ENCODE measurements around the gene AJAP1. TPM values are rescaled to one million over a fixed set of nuclear protein-coding genes. Genes with fewer than 3 reads are reported as not detected.

Gene AJAP1
- polyA plus RNA-seq, 1 of the 3 experiments (the other 2 are of a cell fraction), result not detected

DNA sequence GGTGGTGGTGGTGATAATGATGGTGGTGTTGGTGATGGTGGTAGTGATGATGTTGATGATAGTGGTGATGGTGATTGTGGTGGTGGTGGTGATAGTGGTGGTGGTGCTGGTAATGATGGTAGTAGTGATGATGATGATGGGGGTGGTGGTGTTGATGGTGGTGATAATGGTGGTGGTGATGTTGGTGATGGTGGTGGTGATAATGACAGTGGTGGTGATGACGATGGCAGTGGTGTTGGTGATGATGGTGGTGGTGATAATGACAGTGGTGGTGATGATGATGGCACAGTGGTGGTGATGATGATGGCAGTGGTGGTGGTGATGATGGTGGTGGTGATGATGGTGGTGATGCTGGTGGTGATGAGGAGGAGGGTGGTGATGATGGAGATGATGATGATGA lies 7.0 kb upstream of the AJAP1 start:
- no peak overlapping the region for H2AFZ ChIP-seq (ENCODE audit: low read depth)
- POLR2A ChIA-PET, result no interaction called here
- WGBS (ENCODE audit: low lambda C conversion rate), result 28% methylated on average over 1 of the region's 1 CpG
- H3K9ac ChIP-seq, result no peak overlapping the region
- no peak for TF ChIP-seq NRF1 (IDR thresholded peaks at IDR 0.05; ENCODE audit: low read depth, low read length)
- TF ChIP-seq, protein P1, sequence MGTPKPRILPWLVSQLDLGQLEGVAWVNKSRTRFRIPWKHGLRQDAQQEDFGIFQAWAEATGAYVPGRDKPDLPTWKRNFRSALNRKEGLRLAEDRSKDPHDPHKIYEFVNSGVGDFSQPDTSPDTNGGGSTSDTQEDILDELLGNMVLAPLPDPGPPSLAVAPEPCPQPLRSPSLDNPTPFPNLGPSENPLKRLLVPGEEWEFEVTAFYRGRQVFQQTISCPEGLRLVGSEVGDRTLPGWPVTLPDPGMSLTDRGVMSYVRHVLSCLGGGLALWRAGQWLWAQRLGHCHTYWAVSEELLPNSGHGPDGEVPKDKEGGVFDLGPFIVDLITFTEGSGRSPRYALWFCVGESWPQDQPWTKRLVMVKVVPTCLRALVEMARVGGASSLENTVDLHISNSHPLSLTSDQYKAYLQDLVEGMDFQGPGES (IDR thresholded peaks at IDR 0.05; ENCODE audit: low read depth, low read length), result no peak
- TF ChIP-seq JUND (IDR thresholded peaks at IDR 0.05), result no peak
- TF ChIP-seq, protein P2, sequence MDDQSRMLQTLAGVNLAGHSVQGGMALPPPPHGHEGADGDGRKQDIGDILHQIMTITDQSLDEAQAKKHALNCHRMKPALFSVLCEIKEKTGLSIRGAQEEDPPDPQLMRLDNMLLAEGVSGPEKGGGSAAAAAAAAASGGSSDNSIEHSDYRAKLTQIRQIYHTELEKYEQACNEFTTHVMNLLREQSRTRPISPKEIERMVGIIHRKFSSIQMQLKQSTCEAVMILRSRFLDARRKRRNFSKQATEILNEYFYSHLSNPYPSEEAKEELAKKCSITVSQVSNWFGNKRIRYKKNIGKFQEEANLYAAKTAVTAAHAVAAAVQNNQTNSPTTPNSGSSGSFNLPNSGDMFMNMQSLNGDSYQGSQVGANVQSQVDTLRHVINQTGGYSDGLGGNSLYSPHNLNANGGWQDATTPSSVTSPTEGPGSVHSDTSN (IDR thresholded peaks at IDR 0.05), result no peak
- no peak for TF ChIP-seq MXI1 (IDR thresholded peaks at IDR 0.05; ENCODE audit: low read depth, low read length)
- no peak for TF ChIP-seq FOSL2 (IDR thresholded peaks at IDR 0.05; ENCODE audit: borderline replicate concordance, low read depth)
- no peak for TF ChIP-seq TCF12 (IDR thresholded peaks at IDR 0.05)
- no peak for TF ChIP-seq SIN3A (IDR thresholded peaks at IDR 0.05; ENCODE audit: borderline replicate concordance, low read depth, low read length)
- TF ChIP-seq GATA2 (CRISPR knock-in tag; IDR thresholded peaks at IDR 0.05), result no peak
- no peak for TF ChIP-seq FOXM1 (IDR thresholded peaks at IDR 0.05; ENCODE audit: low read depth)
- TF ChIP-seq, protein P3, sequence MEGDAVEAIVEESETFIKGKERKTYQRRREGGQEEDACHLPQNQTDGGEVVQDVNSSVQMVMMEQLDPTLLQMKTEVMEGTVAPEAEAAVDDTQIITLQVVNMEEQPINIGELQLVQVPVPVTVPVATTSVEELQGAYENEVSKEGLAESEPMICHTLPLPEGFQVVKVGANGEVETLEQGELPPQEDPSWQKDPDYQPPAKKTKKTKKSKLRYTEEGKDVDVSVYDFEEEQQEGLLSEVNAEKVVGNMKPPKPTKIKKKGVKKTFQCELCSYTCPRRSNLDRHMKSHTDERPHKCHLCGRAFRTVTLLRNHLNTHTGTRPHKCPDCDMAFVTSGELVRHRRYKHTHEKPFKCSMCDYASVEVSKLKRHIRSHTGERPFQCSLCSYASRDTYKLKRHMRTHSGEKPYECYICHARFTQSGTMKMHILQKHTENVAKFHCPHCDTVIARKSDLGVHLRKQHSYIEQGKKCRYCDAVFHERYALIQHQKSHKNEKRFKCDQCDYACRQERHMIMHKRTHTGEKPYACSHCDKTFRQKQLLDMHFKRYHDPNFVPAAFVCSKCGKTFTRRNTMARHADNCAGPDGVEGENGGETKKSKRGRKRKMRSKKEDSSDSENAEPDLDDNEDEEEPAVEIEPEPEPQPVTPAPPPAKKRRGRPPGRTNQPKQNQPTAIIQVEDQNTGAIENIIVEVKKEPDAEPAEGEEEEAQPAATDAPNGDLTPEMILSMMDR (IDR thresholded peaks at IDR 0.05), result no peak
- no peak for TF ChIP-seq TEAD4 (IDR thresholded peaks at IDR 0.05; ENCODE audit: borderline replicate concordance, insufficient read depth)
- TF ChIP-seq, protein P4, sequence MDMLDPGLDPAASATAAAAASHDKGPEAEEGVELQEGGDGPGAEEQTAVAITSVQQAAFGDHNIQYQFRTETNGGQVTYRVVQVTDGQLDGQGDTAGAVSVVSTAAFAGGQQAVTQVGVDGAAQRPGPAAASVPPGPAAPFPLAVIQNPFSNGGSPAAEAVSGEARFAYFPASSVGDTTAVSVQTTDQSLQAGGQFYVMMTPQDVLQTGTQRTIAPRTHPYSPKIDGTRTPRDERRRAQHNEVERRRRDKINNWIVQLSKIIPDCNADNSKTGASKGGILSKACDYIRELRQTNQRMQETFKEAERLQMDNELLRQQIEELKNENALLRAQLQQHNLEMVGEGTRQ (IDR thresholded peaks at IDR 0.05; ENCODE audit: borderline replicate concordance, low read depth, low read length), result no peak
- TF ChIP-seq EZH2phosphoT487 (IDR thresholded peaks at IDR 0.05; ENCODE audit: borderline replicate concordance, low read depth), result no peak
- H4K20me1 ChIP-seq (ENCODE audit: insufficient read depth), result no peaks in the 10 kb centered on the region
- H3K27ac ChIP-seq (ENCODE audit: low read depth in 2 of 2, low read length in 1 of 2), result no peak overlapping the region
- no peak for DNase-seq
- no peak overlapping the region for H3K4me2 ChIP-seq
- H3K9me3 ChIP-seq, result no peaks in the 10 kb centered on the region
- H3K4me1 ChIP-seq (ENCODE audit: control insufficient read depth in 1 of 2, insufficient read depth in 2 of 2, low read depth in 1 of 2, low read length in 1 of 2), result no peaks in the 10 kb centered on the region; a peak in 1 of 4 replicates
- H3K79me2 ChIP-seq (ENCODE audit: insufficient read depth), result no peaks in the 10 kb centered on the region
- no peaks in the 10 kb centered on the region for H3K9me2 ChIP-seq
- no peaks in the 10 kb centered on the region for H3F3A ChIP-seq (replicated peaks; ENCODE audit: insufficient read depth)
- no peaks in the 10 kb centered on the region for H3K36me3 ChIP-seq (replicated peaks in 1 of 2; ENCODE audit: control insufficient read depth in 1 of 2, insufficient read depth in 2 of 2, low read length in 1 of 2)
- CTCF ChIA-PET, result interaction anchor here (1.0 to 2.8 kb wide), 3 partner anchors 9 to 154 kb away, joined by 3 to 16 read pairs (median 3); no protein-coding TSS in a partner anchor
- H3K4me3 ChIP-seq (ENCODE audit: low read depth in 2 of 2, low read length in 1 of 2), result no peak overlapping the region
- no peaks in the 10 kb centered on the region for H3K27me3 ChIP-seq (ENCODE audit: insufficient read depth)

All from SK-N-SH (cell line).